ENCODE measurements around the gene NAALADL2.
"Not testable (repeated sequence)": the region's sequence is repeated elsewhere in the genome, so short reads cannot be mapped to it uniquely, and the experiment has no call there.

- TF ChIP-seq JUNB (IDR thresholded peaks at IDR 0.05); HEYL (CRISPR knock-in tag; IDR thresholded peaks at IDR 0.05); CTCF (IDR thresholded peaks at IDR 0.05); POLR2A (IDR thresholded peaks at IDR 0.05; ENCODE audit: low read length); ZC3H11A (IDR thresholded peaks at IDR 0.05); MAX (IDR thresholded peaks at IDR 0.05); EP300 (IDR thresholded peaks at IDR 0.05); ELK1 (IDR thresholded peaks at IDR 0.05; ENCODE audit: low read depth, low read length); POLR2AphosphoS2 (conservative IDR thresholded peaks at IDR 0.05; ENCODE audit: low read length); KDM5A (IDR thresholded peaks at IDR 0.05): not testable (repeated sequence)
Observed at GRCh38 chr3:175371187-175371586, 512.1 kb downstream of the NAALADL2 start.

All from A549 (cell line).